Measurements from ENCODE around the gene MPPE1. TPM values are rescaled to one million over a fixed set of nuclear protein-coding genes. Genes with fewer than 3 reads are reported as not detected.
"Not testable (repeated sequence)": the region's sequence is repeated elsewhere in the genome, so short reads cannot be mapped to it uniquely, and the experiment has no call there.

Gene MPPE1
- total RNA-seq, 1 experiment from 2014 or later = 21.4 TPM

GRCh38 chr18:11923450-11923849 lies 15.3 kb upstream of the MPPE1 start:
- no peaks in the 10 kb centered on the region for H3K9me3 ChIP-seq (ENCODE audit: control insufficient read depth in 1 of 2, insufficient read depth in 1 of 2, low read depth in 1 of 2, low read length in 2 of 2)
- ChIA-PET RAD21 (ENCODE audit: low non-redundant PET in 1 of 2, low total read pairs in 2 of 2, uncharacterized antibody in 2 of 2, unreplicated experiment in 2 of 2) (no interaction called here), CTCF (interaction anchor here (1.0 to 1.9 kb wide), 3 partner anchors 14 to 116 kb away, joined by 3 to 22 read pairs (median 4); no protein-coding TSS in a partner anchor), POLR2A (no interaction called here)
- no peaks in the 10 kb centered on the region for H3K79me2 ChIP-seq (ENCODE audit: insufficient read depth, low read length)
- TF ChIP-seq SP1 (IDR thresholded peaks at IDR 0.05; ENCODE audit: low read depth) (no peak), EGR1 (IDR thresholded peaks at IDR 0.05; ENCODE audit: low read depth) (no peak), YY1 (IDR thresholded peaks at IDR 0.05; ENCODE audit: extremely low read depth, insufficient replicate concordance, low read depth, low read length) (no peak), ZBTB33 (IDR thresholded peaks at IDR 0.05; ENCODE audit: extremely low read depth, insufficient replicate concordance, low read length) (no peak), ZNF274 (IDR thresholded peaks at IDR 0.05; ENCODE audit: low read depth, low read length) (no peak), REST (IDR thresholded peaks at IDR 0.05; ENCODE audit: low read depth) (no peak)
- no peak overlapping the region for H3K27ac ChIP-seq (ENCODE audit: low read depth, low read length)
- no peak overlapping the region for H3K9ac ChIP-seq (ENCODE audit: low read length)
- H4K20me1 ChIP-seq (ENCODE audit: insufficient read depth) = no peaks in the 10 kb centered on the region
- H3K9me2 ChIP-seq (ENCODE audit: insufficient read depth) = no peaks in the 10 kb centered on the region
- H2AFZ ChIP-seq (ENCODE audit: low read depth, low read length, poor library complexity, severe bottlenecking) = no peak overlapping the region
- DNase-seq (ENCODE audit: low read depth, low spot score) (no peak), ATAC-seq (no peak)
- no peak overlapping the region for H3K4me2 ChIP-seq (ENCODE audit: low read length)
- intact Hi-C loops (cut with micrococcal nuclease) = no loop called here
- no TSS peak for BruUV-seq (replicated peaks)
- 0 out of 4 replicates have a peak, but pooled peaks cover 0 to 2% of the 10 kb centered on the region in 2 experiments for H3K4me1 ChIP-seq (ENCODE audit: control insufficient read depth in 1 of 2, insufficient read depth in 2 of 2, low read length in 2 of 2)
- H3K36me3 ChIP-seq (ENCODE audit: control insufficient read depth in 1 of 2, insufficient read depth in 2 of 2, low read length in 2 of 2) = no peaks in the 10 kb centered on the region
- H3K27me3 ChIP-seq (ENCODE audit: insufficient read depth, low read length) = no peaks in the 10 kb centered on the region; the same call in 1 of the 2 replicates
- no peak overlapping the region for H3K4me3 ChIP-seq (replicated peaks in 1 of 2; ENCODE audit: low read depth in 1 of 2, low read length in 2 of 2)

- H3K4me1 ChIP-seq (ENCODE audit: control insufficient read depth in 1 of 2, insufficient read depth in 2 of 2, low read length in 2 of 2); BruUV-seq (replicated peaks); H3K9me2 ChIP-seq (ENCODE audit: insufficient read depth); DNase-seq (ENCODE audit: low read depth, low spot score); RAD21 ChIA-PET (ENCODE audit: low non-redundant PET in 1 of 2, low total read pairs in 2 of 2, uncharacterized antibody in 2 of 2, unreplicated experiment in 2 of 2); H3K79me2 ChIP-seq (ENCODE audit: insufficient read depth, low read length); CTCF ChIA-PET; H3K36me3 ChIP-seq (ENCODE audit: control insufficient read depth in 1 of 2, insufficient read depth in 2 of 2, low read length in 2 of 2); H3K27ac ChIP-seq (ENCODE audit: low read depth, low read length); H3K4me2 ChIP-seq (ENCODE audit: low read length); H4K20me1 ChIP-seq (ENCODE audit: insufficient read depth); intact Hi-C loops (cut with micrococcal nuclease); H2AFZ ChIP-seq (ENCODE audit: low read depth, low read length, poor library complexity, severe bottlenecking); H3K9ac ChIP-seq (ENCODE audit: low read length); ATAC-seq; H3K4me3 ChIP-seq (replicated peaks in 1 of 2; ENCODE audit: low read depth in 1 of 2, low read length in 2 of 2); H3K27me3 ChIP-seq (ENCODE audit: insufficient read depth, low read length); H3K9me3 ChIP-seq (ENCODE audit: control insufficient read depth in 1 of 2, insufficient read depth in 1 of 2, low read depth in 1 of 2, low read length in 2 of 2); POLR2A ChIA-PET: not testable (repeated sequence)
These were observed 11.4 kb upstream of the MPPE1 start for GRCh38 chr18:11919522-11919921.

- H2AFZ ChIP-seq (ENCODE audit: low read depth, low read length, poor library complexity, severe bottlenecking); H3K27me3 ChIP-seq (ENCODE audit: insufficient read depth, low read length); H3K36me3 ChIP-seq (ENCODE audit: control insufficient read depth in 1 of 2, insufficient read depth in 2 of 2, low read length in 2 of 2); H4K20me1 ChIP-seq (ENCODE audit: insufficient read depth); H3K4me3 ChIP-seq (replicated peaks in 1 of 2; ENCODE audit: low read depth in 1 of 2, low read length in 2 of 2); H3K79me2 ChIP-seq (ENCODE audit: insufficient read depth, low read length); H3K4me1 ChIP-seq (ENCODE audit: control insufficient read depth in 1 of 2, insufficient read depth in 2 of 2, low read length in 2 of 2); POLR2A ChIA-PET; RAD21 ChIA-PET (ENCODE audit: low non-redundant PET in 1 of 2, low total read pairs in 2 of 2, uncharacterized antibody in 2 of 2, unreplicated experiment in 2 of 2); BruUV-seq (replicated peaks); H3K4me2 ChIP-seq (ENCODE audit: low read length); H3K9me3 ChIP-seq (ENCODE audit: control insufficient read depth in 1 of 2, insufficient read depth in 1 of 2, low read depth in 1 of 2, low read length in 2 of 2); H3K9me2 ChIP-seq (ENCODE audit: insufficient read depth); H3K27ac ChIP-seq (ENCODE audit: low read depth, low read length); ATAC-seq; H3K9ac ChIP-seq (ENCODE audit: low read length); intact Hi-C loops (cut with micrococcal nuclease); DNase-seq (ENCODE audit: low read depth, low spot score); CTCF ChIA-PET: not testable (repeated sequence)
These were observed 8.8 kb upstream of the MPPE1 start for GRCh38 chr18:11916880-11917279.

Data from HCT116 (cell line).